Skeletal muscle tissue (tissue), 4 donors: ENCODE results near the gene AIRE. TPM values are rescaled to one million over a fixed set of nuclear protein-coding genes. Genes with fewer than 3 reads are reported as not detected.
A peak's percentile ranks its signal among the peaks of the same experiment; 100 is the strongest.
"Not testable (repeated sequence)": the region's sequence is repeated elsewhere in the genome, so short reads cannot be mapped to it uniquely, and the experiment has no call there.

Experiments
- H3K27ac ChIP-seq: one replicate; pipeline ENCODE4 v1.7.0; 2013; ENCODE audit warnings: mild to moderate bottlenecking, low read depth, low read length, inconsistent platforms
- H3K27me3 ChIP-seq, 3 donors: one replicate each; pipeline ENCODE4 v1.7.0; 2013; ENCODE audit warnings: low read length in 3 of 3; ENCODE audit not compliant: control insufficient read depth in 3 of 3, insufficient read depth in 3 of 3
- H3K36me3 ChIP-seq, 3 donors: one replicate each; pipeline ENCODE4 v1.7.0; 2013; ENCODE audit warnings: low read length in 3 of 3; ENCODE audit not compliant: control insufficient read depth in 3 of 3, insufficient read depth in 3 of 3
- H3K4me1 ChIP-seq, 3 donors: one replicate each; pipeline ENCODE4 v1.7.0; 2013; ENCODE audit warnings: low read length in 3 of 3, mild to moderate bottlenecking in 3 of 3; ENCODE audit not compliant: control insufficient read depth in 3 of 3, insufficient read depth in 3 of 3
- H3K4me3 ChIP-seq, 3 donors: one replicate each; pipeline ENCODE4 v1.7.0; 2013; ENCODE audit warnings: low read length in 3 of 3
- H3K9ac ChIP-seq, 3 donors: one replicate each; pipeline ENCODE4 v1.7.0; 2013; ENCODE audit warnings: low read length in 3 of 3, mild to moderate bottlenecking in 3 of 3, moderate library complexity in 2 of 3, low read depth in 1 of 3
- H3K9me3 ChIP-seq, 3 donors: one replicate each; pipeline ENCODE4 v1.7.0; 2013; ENCODE audit warnings: low read length in 3 of 3; ENCODE audit not compliant: control insufficient read depth in 3 of 3
- total RNA-seq: library from RNA; depleted of rRNA; stranded (reverse); fragments of >200 nt; gene quantifications from one replicate; pipeline ENCODE4 v1.2.3, GENCODE V29; 2014
- donor health status: Osteomylitis.

Gene AIRE
- total RNA-seq = not detected

DNA sequence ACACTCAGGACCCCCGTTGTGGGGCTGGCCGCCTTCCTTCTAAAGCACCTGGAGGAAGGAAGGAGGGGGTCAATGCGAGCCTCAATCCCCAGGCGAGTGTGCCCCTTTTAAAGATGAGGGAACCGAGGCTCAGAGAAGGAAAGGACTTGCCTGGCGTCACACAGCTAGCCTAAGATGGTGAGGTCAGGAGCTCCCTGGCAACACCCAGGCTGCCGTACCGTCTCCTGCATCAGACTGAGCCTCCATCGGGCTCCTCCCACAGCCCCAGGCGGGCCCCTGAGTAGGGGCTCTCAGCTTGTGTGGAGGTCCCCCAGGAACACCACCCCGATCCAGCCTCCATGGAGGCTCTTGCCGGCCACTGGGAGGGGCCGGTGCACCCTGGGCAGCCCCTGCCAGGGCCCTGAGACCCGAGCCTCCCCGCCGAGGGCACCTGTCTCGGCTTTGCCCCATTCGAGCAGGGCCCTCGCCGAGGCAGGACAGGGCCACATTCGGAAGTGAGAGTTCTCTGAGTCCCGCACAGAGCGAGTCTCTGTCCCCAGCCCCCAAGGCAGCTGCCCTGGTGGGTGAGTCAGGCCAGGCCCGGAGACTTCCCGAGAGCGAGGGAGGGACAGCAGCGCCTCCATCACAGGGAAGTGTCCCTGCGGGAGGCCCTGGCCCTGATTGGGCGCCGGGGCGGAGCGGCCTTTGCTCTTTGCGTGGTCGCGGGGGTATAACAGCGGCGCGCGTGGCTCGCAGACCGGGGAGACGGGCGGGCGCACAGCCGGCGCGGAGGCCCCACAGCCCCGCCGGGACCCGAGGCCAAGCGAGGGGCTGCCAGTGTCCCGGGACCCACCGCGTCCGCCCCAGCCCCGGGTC lies at the start of gene AIRE:
Gene AIRE (plus strand): TSS at position 739 of the 855 bp plus-strand sequence. CDS start 131 bp downstream, outside the sequence.
- Histone ChIP-seq H3K36me3 (no peaks in the 10 kb centered on the region), H3K27ac (no peak within 1 kb of the TSS), H3K4me1 (peaks cover 0 to 3% (median 2%) of the 10 kb centered on the region in 3 donors), H3K4me3 (no peak within 1 kb of the TSS), H3K9me3 (no peaks in the 10 kb centered on the region), H3K9ac (peak within 1 kb of the TSS in 1 of 3 donors; percentile 62), H3K27me3 (peaks cover 14 to 32% (median 27%) of the 10 kb centered on the region in 3 donors)

DNA sequence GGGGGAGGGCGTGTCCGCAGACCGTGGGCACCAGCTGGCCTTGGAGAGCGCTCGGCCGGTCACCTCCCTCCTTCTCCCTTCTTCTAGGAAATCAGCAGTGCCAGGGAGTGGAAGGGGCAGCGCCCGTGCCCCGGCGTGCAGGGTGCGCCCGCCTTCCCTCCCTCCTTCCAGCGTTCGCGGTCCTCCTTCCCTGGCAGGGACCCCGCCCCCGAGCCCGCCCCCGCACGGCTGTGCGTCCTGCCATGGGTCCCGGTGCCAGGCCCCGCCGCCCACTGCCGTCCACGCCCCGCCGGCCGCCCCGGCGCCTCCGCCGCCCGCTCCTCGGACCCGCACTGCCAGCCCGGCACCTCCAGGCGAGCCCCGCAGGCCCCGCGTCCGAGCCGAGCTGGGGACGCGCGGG lies 45.3 kb upstream of the AIRE start:
- not testable (repeated sequence) for H3K27me3 ChIP-seq, H3K36me3 ChIP-seq, H3K9me3 ChIP-seq, H3K4me1 ChIP-seq, H3K4me3 ChIP-seq, H3K27ac ChIP-seq, H3K9ac ChIP-seq

DNA sequence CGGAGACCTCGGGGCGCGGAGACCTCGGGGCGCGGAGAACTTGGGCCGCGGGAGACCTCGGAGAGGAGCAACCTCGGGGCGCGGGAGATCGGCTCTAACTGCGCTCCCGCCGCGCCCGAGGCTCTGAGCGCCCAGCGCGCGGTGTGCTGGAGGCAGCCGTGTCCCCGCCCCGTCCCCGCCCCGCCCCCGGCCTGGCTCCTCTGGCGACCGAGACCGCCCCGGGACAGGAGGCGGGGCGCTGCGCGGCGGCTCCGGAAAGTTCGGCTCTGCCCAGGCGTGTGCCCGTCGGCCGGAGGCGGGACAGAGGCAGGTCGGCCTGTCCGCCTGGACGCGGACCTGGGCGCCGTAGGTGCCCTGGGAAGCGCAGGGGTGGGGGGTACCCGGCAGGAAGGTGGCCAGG lies 44.8 kb upstream of the AIRE start, which contains the start of gene ICOSLG:
Gene ICOSLG (minus strand): TSS at position 102 of the 400 bp plus-strand sequence. CDS start 126 bp downstream, outside the sequence.
- not testable (repeated sequence) for H3K4me3 ChIP-seq, H3K9me3 ChIP-seq, H3K36me3 ChIP-seq, H3K9ac ChIP-seq, H3K4me1 ChIP-seq, H3K27ac ChIP-seq, H3K27me3 ChIP-seq

DNA sequence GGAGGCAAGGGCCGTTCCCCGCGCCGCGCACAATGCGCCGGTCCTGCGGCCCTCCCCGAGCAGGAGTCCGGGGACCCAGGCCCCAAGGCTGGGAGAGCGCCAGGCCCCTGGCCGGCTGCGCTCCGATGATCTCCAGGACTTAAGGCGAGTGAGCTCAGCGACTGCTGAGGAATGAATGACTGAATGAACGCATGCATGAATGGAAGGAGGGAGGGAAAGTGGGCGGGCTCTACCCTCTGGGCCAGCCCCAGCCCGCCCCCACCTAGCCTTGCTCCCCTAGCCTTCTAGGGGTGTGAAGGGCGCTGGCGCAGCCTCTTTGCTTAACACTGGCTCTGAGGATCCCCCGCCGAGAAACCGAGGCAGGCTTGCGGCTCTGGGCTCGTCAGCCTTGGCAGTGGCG lies 44.4 kb upstream of the AIRE start:
- H3K4me1 ChIP-seq, H3K4me3 ChIP-seq, H3K27me3 ChIP-seq, H3K27ac ChIP-seq, H3K9ac ChIP-seq, H3K9me3 ChIP-seq, H3K36me3 ChIP-seq: not testable (repeated sequence)

DNA sequence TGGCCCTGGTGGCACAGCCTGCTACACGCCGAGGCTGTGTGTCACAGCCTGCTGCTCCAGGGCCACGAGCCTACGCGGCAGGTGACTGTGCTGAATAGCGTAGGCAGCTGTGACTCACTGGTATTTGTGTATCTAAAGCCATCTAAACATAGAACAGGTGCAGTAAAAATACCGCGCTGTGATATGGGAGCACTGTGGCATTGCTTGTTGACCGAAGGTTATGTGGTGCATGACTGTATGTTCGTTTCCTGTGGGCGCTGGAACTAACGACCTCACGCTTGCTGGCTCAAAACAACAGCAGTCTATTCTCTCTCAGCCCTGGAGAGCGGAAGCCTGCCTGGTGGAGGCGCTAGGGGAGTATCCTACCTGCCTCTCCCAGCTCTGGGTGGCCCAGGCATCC lies 41.7 kb upstream of the AIRE start:
- not testable (repeated sequence) for H3K27me3 ChIP-seq, H3K36me3 ChIP-seq, H3K4me3 ChIP-seq, H3K4me1 ChIP-seq, H3K9me3 ChIP-seq, H3K27ac ChIP-seq, H3K9ac ChIP-seq

DNA sequence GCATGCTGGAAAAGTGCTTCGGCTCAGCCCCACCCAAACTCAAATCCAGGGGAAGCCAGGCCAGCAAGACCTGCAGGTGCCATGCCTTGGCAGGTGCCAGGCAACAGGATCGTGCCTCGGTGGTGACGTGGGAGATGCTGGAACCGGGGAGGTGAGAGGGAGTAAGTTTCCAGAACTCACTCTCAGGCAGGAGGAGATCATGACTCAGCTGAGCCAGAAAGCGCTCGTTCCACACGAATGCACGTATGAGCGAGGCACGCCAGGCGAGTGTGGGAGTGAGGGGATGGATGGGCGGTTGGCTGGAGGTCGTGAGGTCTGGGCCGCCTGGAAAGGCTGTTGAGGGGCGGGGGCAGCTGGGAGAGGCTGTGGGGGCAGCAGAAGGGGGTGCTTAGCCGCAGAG lies 37.8 kb upstream of the AIRE start:
- H3K9me3 ChIP-seq, H3K4me1 ChIP-seq, H3K9ac ChIP-seq: not testable (repeated sequence)

DNA sequence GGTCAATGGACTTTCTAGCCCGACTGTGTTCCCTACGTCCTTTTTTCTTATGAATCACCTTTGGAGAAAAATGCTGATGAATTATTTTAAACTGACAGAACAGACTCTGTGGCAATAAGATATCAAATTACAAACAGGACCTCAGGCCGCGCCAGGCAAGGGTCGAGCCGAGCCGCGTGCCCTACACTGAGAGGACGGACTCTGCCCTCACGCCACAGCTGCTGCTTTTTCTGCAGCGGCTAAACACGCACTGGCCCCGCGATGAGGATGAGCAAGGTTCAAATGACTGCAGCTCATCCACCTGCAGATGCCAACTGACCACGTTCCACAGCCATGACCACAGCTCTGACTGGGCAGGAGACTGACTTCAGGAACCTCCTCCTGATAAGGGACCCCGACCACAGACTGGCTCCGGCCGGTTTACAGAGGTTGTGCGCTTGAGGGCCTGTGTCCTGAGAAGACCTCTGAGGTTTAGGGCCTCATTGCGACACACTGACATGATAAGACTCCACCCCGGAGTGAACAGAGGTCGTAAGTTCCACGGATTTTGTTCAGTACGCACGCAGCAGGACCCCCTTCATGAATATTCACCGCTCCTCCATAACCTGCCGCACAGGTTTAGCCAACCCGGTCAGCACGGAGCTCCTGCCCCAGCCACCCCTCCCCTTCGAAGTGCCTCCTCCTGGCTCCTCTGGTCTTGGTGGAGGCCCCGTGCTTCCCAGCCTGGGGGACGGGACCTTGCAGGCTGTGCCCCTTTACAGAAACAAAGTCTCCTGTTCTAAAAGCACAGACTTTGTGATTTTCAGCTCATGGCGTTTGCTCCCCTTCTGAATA lies 36.3 kb upstream of the AIRE start:
- H3K4me1 ChIP-seq, H3K36me3 ChIP-seq, H3K9me3 ChIP-seq, H3K27ac ChIP-seq, H3K9ac ChIP-seq, H3K4me3 ChIP-seq, H3K27me3 ChIP-seq: not testable (repeated sequence)

More for the DNA sequence above, 37.8 kb upstream of the AIRE start:
- H3K4me3 ChIP-seq, H3K36me3 ChIP-seq, H3K27ac ChIP-seq, H3K27me3 ChIP-seq: not testable (repeated sequence)

DNA sequence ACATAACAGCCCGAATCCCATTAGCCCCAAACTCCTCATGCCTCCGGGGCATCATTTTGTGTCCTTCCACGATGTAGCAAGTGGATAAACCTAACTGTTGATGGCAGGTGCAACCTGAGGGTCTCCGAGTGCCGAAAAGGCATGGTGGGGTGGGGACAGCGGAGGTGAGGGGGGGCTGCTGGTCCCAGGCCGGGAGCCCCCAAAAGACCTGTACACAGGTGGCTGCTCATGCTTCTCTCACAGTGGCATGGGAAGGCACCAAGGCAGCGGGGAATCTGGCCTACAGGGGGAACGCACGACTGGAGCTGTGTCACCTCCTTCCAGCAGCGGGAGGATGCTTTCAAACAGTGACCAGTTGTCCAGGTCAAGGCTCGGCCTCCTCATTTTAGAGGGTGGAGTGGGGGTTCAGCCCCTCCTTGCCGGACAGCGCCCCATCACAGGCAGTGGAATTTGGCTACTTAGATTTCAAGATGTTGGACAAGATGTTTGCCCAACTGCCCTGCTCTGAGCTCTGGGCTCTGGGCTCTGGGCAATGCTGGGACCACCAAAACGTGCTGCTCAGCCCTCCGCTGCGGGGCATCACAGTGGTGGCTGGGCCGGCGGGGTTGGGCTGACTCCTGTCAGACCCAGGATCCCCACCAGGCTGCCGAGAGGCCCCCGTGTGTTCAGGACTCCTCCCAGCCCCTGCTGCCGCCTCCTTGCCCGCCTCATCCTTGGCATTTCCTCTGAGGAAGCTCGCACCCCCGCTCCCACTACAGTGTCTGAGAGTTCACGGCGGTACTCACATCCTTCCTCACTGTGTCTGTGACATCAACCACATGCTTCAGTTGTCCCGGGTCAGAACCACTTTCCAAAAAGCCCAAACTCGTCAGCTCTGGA lies 31.6 kb upstream of the AIRE start:
- no peaks in the 10 kb centered on the region for H3K36me3 ChIP-seq
- no peak overlapping the region for H3K4me3 ChIP-seq
- no peak overlapping the region for H3K27ac ChIP-seq
- peaks cover 0 to 5% (median 1%) of the 10 kb centered on the region in 3 donors for H3K27me3 ChIP-seq
- H3K9ac ChIP-seq = no peak overlapping the region
- peaks cover 0 to 2% (median 0%) of the 10 kb centered on the region in 3 donors for H3K9me3 ChIP-seq
- H3K4me1 ChIP-seq = no peaks in the 10 kb centered on the region

DNA sequence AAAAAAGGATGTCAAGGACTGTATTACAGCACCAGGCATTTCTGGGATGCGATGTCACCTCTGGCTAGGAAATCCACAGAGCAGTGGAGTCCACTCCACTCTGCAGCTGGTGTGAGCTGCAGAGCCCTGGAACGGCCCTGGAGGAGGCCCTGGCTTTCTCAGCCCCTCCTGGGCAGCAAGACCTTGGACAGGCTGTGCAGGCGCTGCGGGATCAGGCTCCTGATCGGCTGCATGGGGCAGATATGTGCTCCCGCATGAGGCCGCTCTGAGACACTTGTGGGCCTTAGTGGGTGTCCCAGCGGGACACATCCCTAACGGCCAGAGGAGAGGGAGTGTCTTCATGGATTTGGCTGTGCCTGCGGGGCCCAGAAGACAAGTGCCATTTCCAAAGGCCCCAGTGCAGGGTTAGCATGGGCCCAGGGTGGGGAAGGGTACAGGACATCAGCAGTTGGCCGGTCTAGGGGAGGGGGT lies 30.1 kb upstream of the AIRE start:
- Histone ChIP-seq H3K4me3 (no peak overlapping the region), H3K9me3 (peaks cover 0 to 2% (median 0%) of the 10 kb centered on the region in 3 donors), H3K27me3 (peaks cover 0 to 6% (median 5%) of the 10 kb centered on the region in 3 donors), H3K4me1 (no peaks in the 10 kb centered on the region), H3K27ac (no peak overlapping the region), H3K9ac (no peak overlapping the region), H3K36me3 (no peaks in the 10 kb centered on the region)
